Right lobe of liver (tissue), 4 donors: ENCODE data around the gene AKAP13.

ENCODE experiments used
- CTCF ChIP-seq, 4 donors: fragments of 200-600 bp in 3 of 4; fragments of 450-650 bp in 1 of 4; IDR thresholded peaks; one replicate each; pipeline versions ENCODE4 v1.5.1 to v1.8.0; 2016 to 2022; ENCODE audit warnings: antibody characterized with exemption in 4 of 4, mild to moderate bottlenecking in 2 of 4
- POLR2A ChIP-seq: fragments of 450-650 bp; IDR thresholded peaks from one replicate; pipeline ENCODE4 v1.6.1; 2017; ENCODE audit warnings: antibody characterized with exemption, mild to moderate bottlenecking
- donor health status: DM: no; HTN: no; CAD: no.
- donor health status: DM: no; HTN: no; CAD: no.
- donor health status: DM: no; HTN: yes; CAD: no.

GRCh38 chr15:85760531-85761371, 380.3 kb downstream of the AKAP13 start:
- TF ChIP-seq CTCF (IDR thresholded peaks at IDR 0.05): peak; percentile 12 to 48 (median 28)
- TF ChIP-seq POLR2A: no peak
